GM19193 (cell line): ENCODE measurements around the gene RPA3.

ENCODE experiments used
- POLR2A ChIP-seq: IDR thresholded peaks from 4 replicates; pipeline ENCODE4 v1.6.1; 2011; ENCODE audit not compliant: insufficient read depth, insufficient read length; ENCODE audit errors: extremely low read depth

The RPA3 gene

GRCh38 chr7:7707246-7707645 is 11.2 kb downstream of the RPA3 start:
- no peak for TF ChIP-seq POLR2A

- no peak for TF ChIP-seq POLR2A
These were observed 11.7 kb downstream of the RPA3 start for GRCh38 chr7:7706556-7707172.

- no peak for TF ChIP-seq POLR2A
These were observed 12.3 kb downstream of the RPA3 start for GRCh38 chr7:7706101-7706511.

GRCh38 chr7:7705318-7705717 is 13.1 kb downstream of the RPA3 start:
- TF ChIP-seq POLR2A: no peak

GRCh38 chr7:7704867-7705266 is 13.5 kb downstream of the RPA3 start:
- no peak for TF ChIP-seq POLR2A

- TF ChIP-seq POLR2A: no peak
These were observed 15.0 kb downstream of the RPA3 start for GRCh38 chr7:7703427-7703826.

- no peak for TF ChIP-seq POLR2A
These were observed 15.6 kb downstream of the RPA3 start for GRCh38 chr7:7702826-7703225.

GRCh38 chr7:7701527-7701926 is 16.9 kb downstream of the RPA3 start:
- no peak for TF ChIP-seq POLR2A

GRCh38 chr7:7699970-7700369 is 18.4 kb downstream of the RPA3 start:
- no peak for TF ChIP-seq POLR2A

- no peak for TF ChIP-seq POLR2A
These were observed 19.0 kb downstream of the RPA3 start for GRCh38 chr7:7699380-7699779.

GRCh38 chr7:7698930-7699329 is 19.5 kb downstream of the RPA3 start:
- no peak for TF ChIP-seq POLR2A

GRCh38 chr7:7696458-7697119 is 21.8 kb downstream of the RPA3 start:
- no peak for TF ChIP-seq POLR2A

GRCh38 chr7:7695111-7695817 is 23.1 kb downstream of the RPA3 start:
- TF ChIP-seq POLR2A: no peak

- no peak for TF ChIP-seq POLR2A
These were observed 23.9 kb downstream of the RPA3 start for GRCh38 chr7:7694542-7694941.

GRCh38 chr7:7693881-7694280 is 24.5 kb downstream of the RPA3 start:
- TF ChIP-seq POLR2A: no peak

- no peak for TF ChIP-seq POLR2A
These were observed 29.5 kb downstream of the RPA3 start for GRCh38 chr7:7688956-7689355.
